Measurements from ENCODE around the gene TMEM135. TPM values are rescaled to one million over a fixed set of nuclear protein-coding genes. Genes with fewer than 3 reads are reported as not detected.
"Not testable (repeated sequence)": the region's sequence is repeated elsewhere in the genome, so short reads cannot be mapped to it uniquely, and the experiment has no call there.

The TMEM135 gene
- total RNA-seq, 1 donor from 2014 or later, result 22.3 TPM

- intact Hi-C loops (cut with DNase I), result no loop called here
- no peaks in the 10 kb centered on the region for H3K36me3 ChIP-seq
- DNase-seq (no peak), ATAC-seq (no peak)
- H3K27me3 ChIP-seq (ENCODE audit: low read depth), result no peaks in the 10 kb centered on the region
- no peak overlapping the region for H3K27ac ChIP-seq
- H3K9me3 ChIP-seq, result no peaks in the 10 kb centered on the region
- no peak overlapping the region for H3K4me3 ChIP-seq
- H3K4me1 ChIP-seq, result no peaks in the 10 kb centered on the region
- no peak for TF ChIP-seq CTCF (IDR thresholded peaks at IDR 0.05)
These were observed 64.3 kb downstream of the TMEM135 start for GRCh38 chr11:87101956-87102580.

- H3K4me1 ChIP-seq; H3K36me3 ChIP-seq; H3K27me3 ChIP-seq (ENCODE audit: low read depth); H3K4me3 ChIP-seq; H3K9me3 ChIP-seq; DNase-seq; intact Hi-C loops (cut with DNase I); H3K27ac ChIP-seq; ATAC-seq: not testable (repeated sequence)
These were observed 68.1 kb downstream of the TMEM135 start for GRCh38 chr11:87105826-87106225.

- H3K4me3 ChIP-seq; intact Hi-C loops (cut with DNase I); H3K27me3 ChIP-seq (ENCODE audit: low read depth); H3K4me1 ChIP-seq; DNase-seq; H3K9me3 ChIP-seq; H3K36me3 ChIP-seq; H3K27ac ChIP-seq; ATAC-seq: not testable (repeated sequence)
These were observed 69.6 kb downstream of the TMEM135 start for GRCh38 chr11:87107379-87107778.

- H3K4me3 ChIP-seq, result no peak overlapping the region
- DNase-seq (no peak), ATAC-seq (no peak)
- no peaks in the 10 kb centered on the region for H3K27me3 ChIP-seq (ENCODE audit: low read depth)
- H3K4me1 ChIP-seq, result no peaks in the 10 kb centered on the region
- intact Hi-C loops (cut with DNase I), result no loop called here
- H3K36me3 ChIP-seq, result no peaks in the 10 kb centered on the region
- TF ChIP-seq CTCF (IDR thresholded peaks at IDR 0.05), result no peak
- H3K9me3 ChIP-seq, result no peaks in the 10 kb centered on the region
- H3K27ac ChIP-seq, result no peak overlapping the region
These were observed 72.9 kb downstream of the TMEM135 start for GRCh38 chr11:87110443-87111131.

- intact Hi-C loops (cut with DNase I), result no loop called here
- ATAC-seq (no peak), DNase-seq (no peak)
- Histone ChIP-seq H3K27me3 (ENCODE audit: low read depth) (no peaks in the 10 kb centered on the region), H3K4me1 (no peaks in the 10 kb centered on the region), H3K27ac (no peak overlapping the region), H3K9me3 (no peaks in the 10 kb centered on the region), H3K36me3 (no peaks in the 10 kb centered on the region), H3K4me3 (no peak overlapping the region)
- TF ChIP-seq CTCF (IDR thresholded peaks at IDR 0.05), result no peak
These were observed 76.4 kb downstream of the TMEM135 start for GRCh38 chr11:87114093-87114492.

- DNase-seq (no peak), ATAC-seq (no peak)
- TF ChIP-seq CTCF (IDR thresholded peaks at IDR 0.05), result no peak
- Histone ChIP-seq H3K36me3 (no peaks in the 10 kb centered on the region), H3K27me3 (ENCODE audit: low read depth) (no peaks in the 10 kb centered on the region), H3K27ac (no peak overlapping the region), H3K9me3 (no peaks in the 10 kb centered on the region), H3K4me3 (no peak overlapping the region), H3K4me1 (no peaks in the 10 kb centered on the region)
- intact Hi-C loops (cut with DNase I), result no loop called here
These were observed 78.5 kb downstream of the TMEM135 start for GRCh38 chr11:87116185-87116584.
